H1 (cell line): ENCODE results near the gene COPZ2. TPM values are rescaled to one million over a fixed set of nuclear protein-coding genes. Genes with fewer than 3 reads are reported as not detected.

Experiments used
- CTCF ChIA-PET: fragments of 300-600 bp; sonication (Branson Sonifier 250); formaldehyde crosslinking; loops from one replicate; lab custom pipeline; 2021; ENCODE audit not compliant: partially characterized antibody; lab: Charles Lee
- POLR2A ChIA-PET: fragments of 300-600 bp; sonication (Branson Sonifier 250); formaldehyde crosslinking; loops from one replicate; lab custom pipeline; 2021; ENCODE audit warnings: inconsistent platforms; ENCODE audit not compliant: partially characterized antibody; lab: Charles Lee
- DNase-seq, 2 experiments: peaks; one replicate each; pipeline versions ENCODE4 v3.0.0 to v3.0.0-alpha.2; 2010 to 2022; ENCODE audit warnings: low spot score in 2 of 2, low read depth in 1 of 2, mixed read lengths in 1 of 2
- FAIRE-seq: peaks from 2 replicates; lab custom pipeline; 2011; peaks lifted over from hg19 to GRCh38; lab: Jason Lieb, UNC
- H2AFZ ChIP-seq: 2 replicates; pipeline ENCODE4 v1.8.1; 2012; ENCODE audit warnings: low read length, inconsistent platforms
- H2AK5ac ChIP-seq: 2 replicates; pipeline ENCODE4 v1.6.1; 2013; ENCODE audit warnings: low read depth, low read length
- H2BK120ac ChIP-seq: replicated peaks from 2 replicates; pipeline ENCODE3; 2013; ENCODE audit warnings: low read depth, low read length, inconsistent platforms
- H2BK12ac ChIP-seq: 2 replicates; pipeline ENCODE4 v1.6.1; 2013; ENCODE audit warnings: low read depth, low read length
- H2BK15ac ChIP-seq: 2 replicates; pipeline ENCODE4 v1.6.1; 2013; ENCODE audit warnings: low read length
- H2BK20ac ChIP-seq: 2 replicates; pipeline ENCODE4 v1.6.1; 2013; ENCODE audit warnings: low read length
- H2BK5ac ChIP-seq: 2 replicates; pipeline ENCODE4 v1.6.1; 2013; ENCODE audit warnings: low read depth, low read length
- H3K14ac ChIP-seq: 2 replicates; pipeline ENCODE4 v1.6.1; 2013; ENCODE audit warnings: inconsistent platforms; ENCODE audit not compliant: insufficient read length
- H3K18ac ChIP-seq: 2 replicates; pipeline ENCODE4 v1.6.1; 2013; ENCODE audit warnings: low read length; ENCODE audit errors: extremely low read depth
- H3K23ac ChIP-seq: 2 replicates; pipeline ENCODE4 v1.6.1; 2013; ENCODE audit warnings: inconsistent platforms; ENCODE audit not compliant: insufficient read length
- H3K23me2 ChIP-seq: 2 replicates; pipeline ENCODE4 v1.6.1; 2013; ENCODE audit warnings: low read depth, low read length
- H3K27ac ChIP-seq: 2 replicates; pipeline ENCODE4 v1.6.1; 2011; ENCODE audit warnings: low read depth, low read length, inconsistent platforms
- H3K27me3 ChIP-seq, 4 experiments: replicated peaks in 1 of 4; 1 replicate in 1 of 4; 2 replicates in 3 of 4; pipeline versions ENCODE4 v1.6.1 to v1.8.1; 2011 to 2013; ENCODE audit warnings: low read length in 3 of 4, mild to moderate bottlenecking in 3 of 4, inconsistent platforms in 2 of 4, mixed read lengths in 2 of 4, moderate library complexity in 1 of 4; ENCODE audit not compliant: control insufficient read depth in 3 of 4, insufficient read depth in 3 of 4; ENCODE audit errors: extremely low read depth in 1 of 4
- H3K36me3 ChIP-seq, 4 experiments: 2 replicates each; pipeline versions ENCODE4 v1.6.1 to v1.8.1; 2011 to 2013; ENCODE audit warnings: mild to moderate bottlenecking in 4 of 4, low read length in 3 of 4, moderate library complexity in 2 of 4, control low read depth in 1 of 4, inconsistent platforms in 1 of 4; ENCODE audit not compliant: insufficient read depth in 4 of 4, control insufficient read depth in 2 of 4
- H3K4ac ChIP-seq: replicated peaks from 2 replicates; pipeline ENCODE3; 2013; ENCODE audit warnings: low read length, low read depth, mixed read lengths, inconsistent platforms; ENCODE audit not compliant: insufficient read length
- H3K4me1 ChIP-seq, 4 experiments: replicated peaks in 1 of 4; 1 replicate in 1 of 4; 2 replicates in 3 of 4; pipeline versions ENCODE4 v1.6.1 to v1.8.1; 2011 to 2013; ENCODE audit warnings: low read length in 3 of 4, inconsistent platforms in 2 of 4, mixed read lengths in 1 of 4; ENCODE audit not compliant: insufficient read depth in 4 of 4, control insufficient read depth in 3 of 4
- H3K4me2 ChIP-seq, 2 experiments: 2 replicates each; pipeline versions ENCODE4 v1.6.1 to v1.8.1; 2011 to 2013; ENCODE audit warnings: low read depth in 2 of 2, low read length in 2 of 2, control low read depth in 1 of 2, inconsistent platforms in 1 of 2, mild to moderate bottlenecking in 1 of 2; ENCODE audit not compliant: insufficient read depth in 1 of 2
- H3K4me3 ChIP-seq, 4 experiments: fragments of 200-600, 300-600 bp in 1 of 4; sonication (generic), shearing (Covaris generic), sonication (Bioruptor Twin) in 1 of 4; 2 replicates each; pipeline versions ENCODE4 v1.5.1 to v1.8.1; 2011 to 2016; ENCODE audit warnings: low read length in 4 of 4, low read depth in 3 of 4, control low read depth in 2 of 4, inconsistent platforms in 2 of 4, mild to moderate bottlenecking in 2 of 4, mixed read lengths in 1 of 4, moderate library complexity in 1 of 4; ENCODE audit not compliant: insufficient read depth in 2 of 4; ENCODE audit errors: extremely low read depth in 1 of 4
- H3K56ac ChIP-seq: replicated peaks from 2 replicates; pipeline ENCODE3; 2013; ENCODE audit warnings: low read depth, mild to moderate bottlenecking, mixed read lengths, low read length, inconsistent platforms; ENCODE audit not compliant: insufficient read length
- H3K79me1 ChIP-seq: 2 replicates; pipeline ENCODE4 v1.6.1; 2013; ENCODE audit warnings: low read depth, low read length, control low read depth
- H3K79me2 ChIP-seq, 2 experiments: 2 replicates each; pipeline versions ENCODE4 v1.6.1 to v1.8.1; 2012 to 2013; ENCODE audit warnings: low read length in 2 of 2, mild to moderate bottlenecking in 2 of 2, inconsistent platforms in 1 of 2; ENCODE audit not compliant: insufficient read depth in 2 of 2, control insufficient read depth in 1 of 2
- H3K9ac ChIP-seq, 4 experiments: replicated peaks in 1 of 4; 1 replicate in 1 of 4; 2 replicates in 3 of 4; pipeline versions ENCODE4 v1.6.1 to v1.8.1; 2011 to 2013; ENCODE audit warnings: low read depth in 3 of 4, low read length in 3 of 4, control low read depth in 2 of 4, mild to moderate bottlenecking in 2 of 4, moderate library complexity in 2 of 4, inconsistent platforms in 1 of 4; ENCODE audit errors: extremely low read depth in 1 of 4
- H3K9me3 ChIP-seq, 2 experiments: 2 replicates each; pipeline versions ENCODE4 v1.6.1 to v1.8.1; 2012 to 2013; ENCODE audit warnings: mild to moderate bottlenecking in 2 of 2, moderate library complexity in 2 of 2, control low read depth in 1 of 2, inconsistent platforms in 1 of 2, low read depth in 1 of 2, low read length in 1 of 2, mixed read lengths in 1 of 2; ENCODE audit not compliant: insufficient read depth in 2 of 2
- H4K20me1 ChIP-seq, 2 experiments: replicated peaks in 1 of 2; 2 replicates each; pipeline versions ENCODE3 to v1.8.1; 2011 to 2013; ENCODE audit warnings: inconsistent platforms in 2 of 2, low read length in 2 of 2, mild to moderate bottlenecking in 1 of 2; ENCODE audit not compliant: insufficient read depth in 2 of 2, control insufficient read depth in 1 of 2
- H4K5ac ChIP-seq: 2 replicates; pipeline ENCODE4 v1.6.1; 2013; ENCODE audit warnings: low read length, low read depth, mixed read lengths, inconsistent platforms; ENCODE audit not compliant: insufficient read length
- H4K8ac ChIP-seq: 2 replicates; pipeline ENCODE4 v1.8.0; 2013; ENCODE audit warnings: mild to moderate bottlenecking, moderate library complexity, low read length, inconsistent platforms; ENCODE audit not compliant: insufficient read depth; ENCODE audit errors: extremely low read depth
- H4K91ac ChIP-seq: replicated peaks from 2 replicates; pipeline ENCODE3; 2013; ENCODE audit warnings: low read length, mixed read lengths, inconsistent platforms; ENCODE audit not compliant: insufficient read length
- WGBS, 2 experiments: shearing (Covaris generic) in 1 of 2; methylation state at CpG; one replicate each; pipeline versions ENCODE4 v1.1.6 to v1.1.7; 2013 to 2015; ENCODE audit warnings: low lambda C conversion rate in 2 of 2, mixed read lengths in 2 of 2, inconsistent platforms in 1 of 2, low coverage in 1 of 2, missing lambda C conversion rate in 1 of 2; ENCODE audit not compliant: insufficient replicate concordance in 2 of 2, insufficient coverage in 1 of 2, insufficient read length in 1 of 2; ENCODE audit errors: extremely low coverage in 1 of 2, missing lambda C conversion rate in 1 of 2; 5-methylcytosine and 5-hydroxymethylcytosine counted together
- polyA plus RNA-seq, 7 experiments: library from polyadenylated mRNA; depleted of rRNA in 3 of 7; stranded (reverse) in 5 of 7; unstranded in 2 of 7; fragments of >200 nt in 5 of 7; fragments of 200-250 nt in 2 of 7; gene quantifications; 1 replicate in 5 of 7; 2 replicates in 1 of 7; 4 replicates in 1 of 7; pipeline versions ENCODE4 v1.2.1 to v1.2.3, GENCODE V29; 2011 to 2013; ENCODE audit warnings: missing spikeins in 2 of 7, mixed read lengths in 2 of 7
- total RNA-seq: library from RNA; stranded (reverse); fragmentation: NEBNext Ultra II Directional; extraction: Animal tissue kit (Norgen Biotek cat#: 25700); gene quantifications from 2 replicates; pipeline ENCODE4 v1.2.1, GENCODE V29; 2021

The COPZ2 gene
- total and polyA plus RNA-seq, 2 of the 8 experiments (the other 6 are each of a cell fraction or from before 2014, with no cell fraction given) = 0.24 TPM; not detected in 1

DNA sequence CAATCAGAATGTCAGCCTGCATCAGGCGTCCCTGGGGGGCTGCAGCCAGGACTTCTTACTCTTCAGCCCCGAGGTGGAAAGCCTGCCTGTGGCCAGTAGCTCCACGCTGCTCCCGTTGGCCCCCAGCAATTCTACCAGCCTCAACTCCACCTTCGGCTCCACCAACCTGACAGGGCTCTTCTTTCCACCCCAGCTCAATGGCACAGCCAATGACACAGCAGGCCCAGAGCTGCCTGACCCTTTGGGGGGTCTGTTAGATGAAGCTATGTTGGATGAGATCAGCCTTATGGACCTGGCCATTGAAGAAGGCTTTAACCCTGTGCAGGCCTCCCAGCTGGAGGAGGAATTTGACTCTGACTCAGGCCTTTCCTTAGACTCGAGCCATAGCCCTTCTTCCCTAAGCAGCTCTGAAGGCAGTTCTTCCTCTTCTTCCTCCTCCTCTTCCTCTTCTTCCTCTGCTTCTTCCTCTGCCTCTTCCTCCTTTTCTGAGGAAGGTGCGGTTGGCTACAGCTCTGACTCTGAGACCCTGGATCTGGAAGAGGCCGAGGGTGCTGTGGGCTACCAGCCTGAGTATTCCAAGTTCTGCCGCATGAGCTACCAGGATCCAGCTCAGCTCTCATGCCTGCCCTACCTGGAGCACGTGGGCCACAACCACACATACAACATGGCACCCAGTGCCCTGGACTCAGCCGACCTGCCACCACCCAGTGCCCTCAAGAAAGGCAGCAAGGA lies 21.0 kb upstream of the COPZ2 start:
- Histone ChIP-seq H3K9ac (no peak overlapping the region; a peak in 2 of 7 replicates), H3K36me3 (peaks cover 33 to 74% (median 56%) of the 10 kb centered on the region in 4 experiments), H3K23me2 (peaks cover 6% of the 10 kb centered on the region; the same call in 1 of the 2 replicates), H3K79me2 (peaks cover 0 to 55% of the 10 kb centered on the region in 2 experiments; a peak in 2 of 4 replicates), H3K18ac (no peak overlapping the region), H4K5ac (no peak overlapping the region), H3K4me1 (peaks cover 4 to 26% (median 17%) of the 10 kb centered on the region in 4 experiments), H3K27me3 (no peaks in the 10 kb centered on the region), H2BK20ac (no peak overlapping the region), H2BK15ac (no peak overlapping the region), H3K9me3 (no peaks in the 10 kb centered on the region), H2AFZ (no peak overlapping the region), H2BK5ac (peak overlapping the region; percentile 60; the same call in 1 of the 2 replicates), H3K79me1 (peaks cover 17% of the 10 kb centered on the region), H3K14ac (no peak overlapping the region), H4K91ac (no peak overlapping the region), H3K23ac (no peak overlapping the region), H2BK120ac (no peak overlapping the region), H4K8ac (peak overlapping the region; percentile 31), H4K20me1 (peaks cover 10 to 23% of the 10 kb centered on the region in 2 experiments), H2BK12ac (no peak overlapping the region; the same call in 1 of the 2 replicates), H3K56ac (no peak overlapping the region), H2AK5ac (no peak overlapping the region), H3K4me2 (no peak overlapping the region; a peak in 2 of 4 replicates), H3K4ac (no peak overlapping the region), H3K27ac (0 out of 2 replicates have a peak overlapping the region, but pooled peaks have one; percentile 7), H3K4me3 (no peak overlapping the region)
- ChIA-PET POLR2A (interaction anchor here (1.0 to 41.8 kb wide), 9 partner anchors 7 to 129 kb away, joined by 3 to 1227 read pairs (median 9); partner anchors contain the start of genes CBX1, COPZ2, NFE2L1 and SNX11), CTCF (interaction anchor here (0.7 to 14.5 kb wide), 9 partner anchors 10 to 87 kb away, joined by 3 to 203 read pairs (median 11); partner anchors contain the start of genes CDK5RAP3 and NFE2L1)
- 89% methylated on average over 11 of the region's 11 CpGs; no CpG with 5 or more reads in 1 of the 2 experiments for WGBS, 2 experiments
- FAIRE-seq = no peak
- no peak for DNase-seq
